NOMO-1 treated with DMSO at 0.1 percent for 48 hours (cell line): ENCODE results near the gene MED13.
"Not testable (repeated sequence)": the region's sequence is repeated elsewhere in the genome, so short reads cannot be mapped to it uniquely, and the experiment has no call there.

Experiments used
- DNase-seq: peaks from one replicate; lab custom pipeline; 2025; ENCODE audit not compliant: unreplicated experiment; lab: John Stamatoyannopoulos, UW

The MED13 gene

GRCh38 chr17:62001105-62001504 lies 64.0 kb downstream of the MED13 start:
- no peak for DNase-seq

DNA sequence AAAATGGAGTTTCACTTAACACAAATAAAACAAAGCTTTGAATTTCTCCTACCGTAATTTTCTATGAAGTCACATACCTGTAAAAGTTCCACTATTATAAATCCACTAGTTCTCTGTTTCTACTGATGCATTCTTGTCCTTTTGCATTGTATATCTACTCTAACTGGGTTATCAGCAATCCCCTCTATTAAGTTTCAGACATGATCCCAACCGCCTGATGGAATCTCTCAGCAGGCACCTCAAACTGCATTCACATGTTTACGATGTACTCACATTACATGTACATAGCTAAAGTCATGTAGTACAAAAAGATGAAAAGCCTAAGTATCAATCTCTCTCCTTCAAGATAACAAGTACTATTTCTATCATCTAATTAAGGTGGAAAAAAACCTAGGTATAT lies 64.9 kb downstream of the MED13 start:
- no peak for DNase-seq

DNA sequence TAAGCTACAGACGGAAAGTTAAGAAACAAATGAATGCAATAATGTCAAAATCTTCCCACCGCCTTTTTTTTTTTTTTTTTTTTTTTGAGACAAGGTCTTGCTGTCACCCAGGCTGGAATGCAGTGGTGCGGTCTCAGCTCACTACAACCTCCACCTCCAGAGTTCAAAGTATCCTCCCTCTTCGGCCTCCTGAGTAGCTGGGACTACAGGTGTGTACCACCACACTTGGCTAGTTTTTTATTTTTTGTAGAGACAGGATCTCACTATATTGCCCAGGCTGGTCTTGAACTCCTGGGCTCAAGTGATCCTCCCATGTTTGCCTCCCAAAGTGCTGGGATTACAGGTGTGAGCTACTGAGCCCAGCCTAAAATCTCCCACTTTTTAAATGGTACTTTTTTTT lies 66.5 kb downstream of the MED13 start:
- not testable (repeated sequence) for DNase-seq

GRCh38 chr17:61997664-61998063 lies 67.4 kb downstream of the MED13 start:
- no peak for DNase-seq

GRCh38 chr17:61996916-61997605 lies 68.0 kb downstream of the MED13 start:
- no peak for DNase-seq

DNA sequence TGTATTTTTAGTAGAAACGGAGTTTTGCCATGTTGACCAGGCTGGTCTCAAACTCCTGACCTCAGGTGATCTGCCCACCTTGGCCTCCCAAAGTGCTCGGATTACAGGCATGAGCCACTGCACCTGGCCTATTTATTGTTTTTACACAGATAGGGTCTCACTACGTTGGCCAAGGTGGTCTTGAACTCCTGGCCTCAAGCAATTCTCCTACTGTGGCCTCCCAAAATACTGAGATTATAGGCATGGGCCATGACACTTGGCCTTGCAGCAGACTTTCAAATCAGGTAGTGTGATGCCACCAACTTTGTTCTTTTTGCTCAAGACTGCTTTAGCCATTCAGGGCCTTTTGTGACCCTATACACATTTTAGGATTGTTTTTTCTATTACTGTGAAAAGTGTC lies 75.6 kb downstream of the MED13 start:
- DNase-seq: no peak

DNA sequence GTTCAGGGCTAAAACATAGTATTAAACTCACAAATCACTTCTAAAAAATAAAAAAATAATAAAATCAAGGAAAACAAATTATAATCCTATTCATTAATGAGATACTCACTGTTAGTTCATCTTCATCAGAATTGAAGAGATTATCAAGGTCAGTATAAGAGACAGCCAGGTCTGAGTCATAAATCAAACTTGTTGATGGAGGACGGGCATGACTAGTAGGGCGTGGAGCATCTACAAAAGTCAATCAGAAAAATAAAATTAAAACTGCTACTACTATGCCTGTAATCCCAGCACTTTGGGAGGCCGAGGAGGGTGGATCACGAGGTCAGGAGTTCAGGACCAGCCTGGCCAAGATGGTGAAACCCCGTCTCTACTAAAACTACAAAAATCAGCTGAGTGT lies 78.2 kb downstream of the MED13 start:
- DNase-seq: no peak

DNA sequence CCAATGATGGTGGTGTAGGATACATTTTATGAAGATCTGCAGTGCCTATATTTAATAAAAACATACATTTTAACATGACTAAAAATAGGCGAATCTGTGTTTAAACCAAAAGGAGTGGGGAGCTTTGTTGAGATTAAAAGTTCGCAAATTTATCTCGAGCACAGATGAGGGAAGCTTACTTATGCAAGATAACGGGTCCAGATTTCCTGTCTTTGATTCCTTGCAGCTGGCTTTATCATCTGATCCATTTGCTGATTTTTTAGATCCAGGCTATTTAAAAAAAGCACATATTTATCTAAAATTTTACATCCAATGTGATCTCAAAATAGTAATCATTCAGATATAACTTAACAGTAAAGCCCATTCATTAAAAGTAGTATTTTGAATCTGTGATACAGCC lies 80.3 kb downstream of the MED13 start:
- no peak for DNase-seq

GRCh38 chr17:61981323-61981722 lies 83.8 kb downstream of the MED13 start:
- no peak for DNase-seq

GRCh38 chr17:61980535-61980934 lies 84.5 kb downstream of the MED13 start:
- DNase-seq: no peak

- DNase-seq: no peak
Measured at GRCh38 chr17:61974115-61974514, 91.0 kb downstream of the MED13 start.

- DNase-seq: no peak
Measured at GRCh38 chr17:61972311-61972710, 92.8 kb downstream of the MED13 start.

DNA sequence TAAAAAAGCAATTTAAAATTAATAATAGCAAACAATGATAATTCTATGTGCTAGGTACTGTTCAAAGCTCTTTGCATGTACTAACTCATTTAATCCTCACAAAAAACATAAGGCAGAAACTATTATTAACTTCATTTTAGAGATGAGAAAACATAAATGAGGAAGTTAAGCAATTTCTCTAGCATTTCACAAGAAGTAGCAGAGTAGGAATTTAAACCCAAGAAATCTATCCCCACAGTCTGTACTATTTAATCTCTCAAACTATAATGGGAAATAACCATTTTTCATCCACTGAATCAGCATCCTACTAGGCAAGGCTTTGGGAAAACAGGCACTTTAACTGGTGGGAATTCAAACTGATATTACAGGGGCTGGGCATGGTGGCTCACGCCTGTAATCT lies 95.0 kb downstream of the MED13 start:
- peak; percentile 91 for DNase-seq

DNA sequence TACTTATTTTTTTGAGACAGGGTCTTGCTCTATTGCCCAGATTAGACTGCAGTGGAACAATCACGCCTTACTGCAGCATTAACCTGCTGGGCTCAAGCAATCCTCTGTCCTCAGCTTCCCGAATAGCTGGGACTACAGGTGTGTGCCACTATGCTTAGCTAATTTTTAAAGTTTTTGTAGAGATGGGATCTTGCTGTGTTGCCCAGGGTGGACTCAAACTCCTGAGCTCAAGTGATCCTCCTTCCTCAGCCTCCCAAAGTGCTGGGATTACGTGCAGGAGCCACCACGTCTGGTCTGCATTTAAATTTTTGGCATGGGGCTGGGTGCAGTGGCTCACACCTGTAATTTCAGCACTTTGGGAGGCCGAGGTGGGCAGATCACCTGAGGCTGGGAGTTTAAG lies 96.3 kb downstream of the MED13 start:
- no peak for DNase-seq

DNA sequence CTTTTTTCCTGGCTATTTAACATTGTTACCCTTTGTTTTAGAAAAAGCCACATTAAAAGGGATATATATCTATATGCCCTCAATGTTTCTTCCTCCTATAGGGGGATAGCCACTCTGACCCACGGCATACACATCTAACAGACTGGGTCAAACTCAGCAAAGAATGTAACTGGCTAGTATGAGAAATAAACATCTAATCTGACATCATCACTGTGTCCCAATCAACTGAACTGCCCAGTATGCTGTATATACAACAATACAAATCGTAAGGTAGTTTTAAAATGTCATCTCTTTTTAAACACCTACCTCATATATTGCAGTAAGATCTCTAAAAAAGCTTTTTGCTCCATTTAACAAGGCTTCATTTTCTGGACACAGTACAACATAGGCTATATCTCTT lies 97.3 kb downstream of the MED13 start:
- no peak for DNase-seq

DNA sequence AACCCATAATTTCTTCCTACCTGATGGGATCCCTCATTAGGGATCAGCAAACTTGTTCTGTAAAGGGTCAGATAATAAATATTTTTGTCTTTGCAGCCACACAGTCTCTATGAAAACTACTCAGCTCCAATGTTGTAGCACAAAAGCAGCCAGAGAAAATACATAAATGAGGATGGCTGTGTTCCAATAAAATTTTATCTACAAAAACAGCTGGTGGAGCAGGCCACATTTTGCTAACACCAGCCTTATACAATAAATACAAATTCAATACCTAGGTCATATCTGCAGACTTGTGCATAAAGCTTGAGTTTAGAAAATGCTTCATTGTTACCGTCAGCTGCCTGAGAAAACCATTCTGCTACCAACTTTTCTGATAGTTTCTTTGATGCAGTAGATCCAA lies 98.9 kb downstream of the MED13 start:
- no peak for DNase-seq

DNA sequence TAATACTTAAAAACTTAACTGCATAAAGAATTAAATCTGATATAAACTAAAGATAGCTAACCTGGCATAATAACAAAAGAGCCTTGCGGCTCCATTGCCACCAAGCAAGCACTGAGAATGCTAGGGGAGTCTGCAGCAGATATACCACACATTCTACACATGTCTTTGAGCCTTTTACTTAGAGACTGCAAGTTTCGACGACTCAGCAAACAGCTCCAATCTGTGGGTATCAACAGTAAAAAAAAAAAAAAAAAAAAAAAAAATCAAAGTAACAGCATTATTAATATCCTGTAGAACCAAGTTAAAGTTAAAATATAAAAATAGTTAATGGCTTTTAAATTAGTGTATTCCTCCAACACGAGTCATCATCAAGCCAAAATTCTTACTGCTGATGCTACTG lies 109.5 kb downstream of the MED13 start:
- no peak for DNase-seq

DNA sequence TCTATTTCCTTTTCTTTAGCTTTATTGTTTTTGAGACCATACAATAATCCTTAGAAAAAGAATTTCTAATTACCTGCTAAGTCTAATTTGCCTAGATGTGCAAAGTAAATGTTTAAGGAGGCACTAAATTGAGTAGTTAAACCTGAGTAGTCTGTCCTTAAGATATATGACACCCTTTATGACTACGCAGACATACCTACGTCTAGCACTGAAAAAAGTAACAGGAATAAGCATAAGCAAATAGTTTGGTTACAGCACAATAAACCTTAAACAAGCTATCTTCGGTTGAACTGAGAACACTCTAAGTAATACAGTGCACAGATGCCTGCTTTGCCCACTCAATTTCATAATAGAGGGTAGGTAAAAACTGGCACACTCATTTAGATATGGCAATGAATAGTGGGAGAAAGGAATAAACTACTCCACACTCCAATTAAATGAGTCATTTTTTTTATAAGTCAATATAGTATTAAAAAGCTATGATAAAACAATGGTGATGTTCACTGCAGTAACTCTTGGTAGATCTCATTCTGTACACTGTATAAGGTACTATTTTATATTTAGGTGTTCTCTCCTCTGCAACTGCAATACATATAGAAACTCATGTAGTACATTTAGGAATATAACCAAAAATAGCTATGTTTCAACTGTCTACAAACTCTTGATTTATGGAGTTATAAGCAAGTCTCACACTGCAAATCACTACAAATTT lies 117.6 kb downstream of the MED13 start:
- no peak for DNase-seq

- no peak for DNase-seq
Measured at GRCh38 chr17:61946359-61946758, 118.7 kb downstream of the MED13 start.

DNA sequence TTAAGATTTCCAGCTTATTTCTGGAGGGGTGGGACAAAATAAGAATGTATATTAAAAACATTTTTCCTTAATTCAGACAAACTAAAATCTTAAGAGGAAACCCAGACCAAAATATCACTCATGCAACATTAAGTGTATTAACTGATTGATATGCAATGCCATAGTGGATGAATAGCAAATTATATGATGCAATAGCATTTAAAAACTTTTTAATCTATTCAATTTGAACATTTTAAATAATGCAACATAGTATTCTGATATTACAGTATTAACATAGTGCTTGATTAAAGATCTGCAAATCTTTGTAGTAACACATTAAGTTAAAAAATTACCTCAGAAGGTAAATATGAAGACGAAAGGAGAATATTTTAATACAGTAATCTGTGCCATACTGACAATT lies 122.0 kb downstream of the MED13 start:
- DNase-seq: no peak

- no peak for DNase-seq
Measured at GRCh38 chr17:61942085-61942484, 123.0 kb downstream of the MED13 start.

GRCh38 chr17:61928101-61928436 lies 137.0 kb downstream of the MED13 start:
- no peak for DNase-seq
